Upper lobe of left lung (tissue), 4 donors: ENCODE data around the gene COMMD10.

Source experiments
- POLR2A ChIP-seq, 4 donors: fragments of 450-650 bp; IDR thresholded peaks; one replicate each; pipeline ENCODE4 v1.5.1; 2016 to 2017; ENCODE audit warnings: antibody characterized with exemption in 4 of 4, mild to moderate bottlenecking in 2 of 4
- POLR2AphosphoS5 ChIP-seq, 2 donors: sonication (generic); formaldehyde crosslinking; IDR thresholded peaks; one replicate each; pipeline ENCODE4 v1.5.1; 2017; ENCODE audit warnings: antibody characterized with exemption in 2 of 2
- TF ChIP-seq, protein P1 (sequence below), 6 experiments: fragments of 450-650 bp in 4 of 6; fragments of 200-600 bp in 2 of 6; sonication (generic) in 2 of 6; IDR thresholded peaks; one replicate each; pipeline ENCODE4 v1.5.1; 2016 to 2019; ENCODE audit warnings: antibody characterized with exemption in 6 of 6

DNA sequence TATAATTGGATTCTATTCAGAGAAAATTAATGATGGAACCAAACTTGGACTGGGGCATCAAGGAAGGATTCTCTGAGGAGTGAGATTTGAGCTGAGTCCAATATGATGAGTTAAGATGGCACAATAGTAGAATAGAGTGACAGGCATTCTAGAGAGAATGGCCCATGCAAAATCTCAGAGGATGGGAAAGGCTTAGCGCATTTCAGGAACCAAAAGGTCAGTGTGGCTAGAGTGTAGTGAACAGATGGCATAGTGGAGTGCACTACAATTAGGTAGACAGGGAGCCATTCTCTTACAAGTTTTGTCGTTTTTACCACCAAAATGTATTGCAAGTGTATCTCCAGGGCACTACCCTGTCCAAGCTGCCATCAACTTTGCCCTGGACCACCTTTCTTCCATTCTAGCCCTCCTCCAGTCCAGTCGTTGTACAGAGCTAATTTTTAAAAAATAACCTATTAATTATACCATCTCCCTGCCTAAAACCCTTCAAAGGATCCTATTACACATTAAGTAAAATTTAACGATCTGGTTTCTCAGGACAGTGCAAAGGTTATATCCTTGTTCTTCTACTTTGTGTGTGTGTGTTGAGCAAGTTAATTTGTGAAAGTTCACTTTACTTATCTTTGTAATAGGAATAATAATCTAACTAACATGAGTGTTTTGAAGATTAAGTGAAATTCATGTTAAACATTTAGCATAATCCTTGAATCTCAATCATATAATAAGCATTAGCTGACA is 211.7 kb downstream of the COMMD10 start:
- TF ChIP-seq, protein P1, sequence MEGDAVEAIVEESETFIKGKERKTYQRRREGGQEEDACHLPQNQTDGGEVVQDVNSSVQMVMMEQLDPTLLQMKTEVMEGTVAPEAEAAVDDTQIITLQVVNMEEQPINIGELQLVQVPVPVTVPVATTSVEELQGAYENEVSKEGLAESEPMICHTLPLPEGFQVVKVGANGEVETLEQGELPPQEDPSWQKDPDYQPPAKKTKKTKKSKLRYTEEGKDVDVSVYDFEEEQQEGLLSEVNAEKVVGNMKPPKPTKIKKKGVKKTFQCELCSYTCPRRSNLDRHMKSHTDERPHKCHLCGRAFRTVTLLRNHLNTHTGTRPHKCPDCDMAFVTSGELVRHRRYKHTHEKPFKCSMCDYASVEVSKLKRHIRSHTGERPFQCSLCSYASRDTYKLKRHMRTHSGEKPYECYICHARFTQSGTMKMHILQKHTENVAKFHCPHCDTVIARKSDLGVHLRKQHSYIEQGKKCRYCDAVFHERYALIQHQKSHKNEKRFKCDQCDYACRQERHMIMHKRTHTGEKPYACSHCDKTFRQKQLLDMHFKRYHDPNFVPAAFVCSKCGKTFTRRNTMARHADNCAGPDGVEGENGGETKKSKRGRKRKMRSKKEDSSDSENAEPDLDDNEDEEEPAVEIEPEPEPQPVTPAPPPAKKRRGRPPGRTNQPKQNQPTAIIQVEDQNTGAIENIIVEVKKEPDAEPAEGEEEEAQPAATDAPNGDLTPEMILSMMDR (IDR thresholded peaks at IDR 0.05): no peak
- TF ChIP-seq POLR2A (IDR thresholded peaks at IDR 0.05) (no peak), POLR2AphosphoS5 (IDR thresholded peaks at IDR 0.05) (no peak)
